ENCODE results near the gene PLEKHG4B. TPM values are rescaled to one million over a fixed set of nuclear protein-coding genes. Genes with fewer than 3 reads are reported as not detected.

The PLEKHG4B gene
- total RNA-seq, 1 experiment from 2014 or later: 1.2 TPM

DNA sequence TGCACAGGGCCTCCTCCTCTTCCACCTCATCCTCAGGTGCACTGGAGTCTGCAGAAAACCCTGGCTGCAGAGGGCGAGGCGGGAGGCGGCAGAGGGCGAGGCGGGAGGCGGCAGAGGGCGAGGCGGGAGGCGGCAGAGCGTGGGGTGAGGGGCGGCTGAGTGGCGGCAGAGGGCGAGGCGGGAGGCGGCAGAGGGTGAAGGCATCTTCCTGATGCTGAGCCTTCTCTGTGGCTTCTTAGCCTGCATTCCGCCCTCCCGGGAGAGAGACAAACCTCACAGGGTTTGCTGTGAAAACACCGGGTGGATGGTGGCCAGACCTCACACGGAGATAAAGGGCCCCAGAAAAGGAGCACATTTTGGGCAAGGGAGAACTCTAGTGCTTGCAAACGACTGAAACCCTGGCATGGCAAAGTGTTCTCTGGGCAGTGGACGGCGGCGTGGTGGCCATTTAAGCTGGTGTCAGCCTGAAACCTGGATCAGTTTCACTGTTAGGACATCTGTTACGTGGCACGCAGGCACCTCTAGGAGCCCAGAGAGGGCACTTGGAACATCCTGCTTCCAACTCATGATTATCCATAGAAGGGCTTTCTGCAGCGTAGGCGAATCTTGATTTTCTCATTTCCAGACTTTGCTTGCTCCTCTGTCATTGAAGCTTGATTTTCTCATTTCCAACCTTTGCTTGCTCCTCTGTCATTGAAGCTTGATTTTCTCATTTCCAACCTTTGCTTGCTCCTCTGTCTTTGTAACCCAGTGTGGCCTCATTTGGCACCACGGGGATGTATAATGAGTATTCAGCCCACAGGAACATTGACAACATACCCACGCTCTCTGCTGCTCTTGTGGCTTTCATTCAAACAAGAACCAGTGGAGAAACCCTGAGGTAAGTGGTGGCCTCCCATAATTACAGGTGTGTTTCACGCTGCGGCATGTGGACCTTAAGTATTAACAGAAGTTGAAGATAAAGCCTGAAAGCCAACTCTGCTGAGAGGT is 16.3 kb upstream of the PLEKHG4B start:
- no TSS peak for BruUV-seq (replicated peaks)
- Histone ChIP-seq H3K36me3 (ENCODE audit: low read depth, low read length) (no peaks in the 10 kb centered on the region), H3K79me2 (ENCODE audit: low read length) (no peaks in the 10 kb centered on the region), H4K20me1 (ENCODE audit: low read length) (no peaks in the 10 kb centered on the region), H3K9ac (ENCODE audit: low read length) (no peak overlapping the region), H3K4me3 (ENCODE audit: low read length) (no peak overlapping the region), H2AFZ (ENCODE audit: low read length) (no peak overlapping the region), H3K9me2 (replicated peaks; ENCODE audit: low read length) (no peaks in the 10 kb centered on the region), H3K9me3 (ENCODE audit: low read length) (no peaks in the 10 kb centered on the region), H3K4me2 (ENCODE audit: low read length) (no peak overlapping the region), H3K27me3 (ENCODE audit: low read length) (no peaks in the 10 kb centered on the region), H3F3A (ENCODE audit: low read length, unreplicated experiment) (no peaks in the 10 kb centered on the region), H3K27ac (ENCODE audit: low read length) (no peak overlapping the region), H3K4me1 (ENCODE audit: insufficient read depth, low read length) (no peaks in the 10 kb centered on the region)
- ChIA-PET CTCF (no interaction called here), POLR2A (ENCODE audit: unreplicated experiment) (no interaction called here)
- ATAC-seq (no peak), DNase-seq (no peak)
- TF ChIP-seq EZH2 (IDR thresholded peaks at IDR 0.05; ENCODE audit: low read length, unreplicated experiment) (no peak), EZH2phosphoT487 (IDR thresholded peaks at IDR 0.05; ENCODE audit: borderline replicate concordance, low read length) (no peak)
- TF ChIP-seq, protein P1, sequence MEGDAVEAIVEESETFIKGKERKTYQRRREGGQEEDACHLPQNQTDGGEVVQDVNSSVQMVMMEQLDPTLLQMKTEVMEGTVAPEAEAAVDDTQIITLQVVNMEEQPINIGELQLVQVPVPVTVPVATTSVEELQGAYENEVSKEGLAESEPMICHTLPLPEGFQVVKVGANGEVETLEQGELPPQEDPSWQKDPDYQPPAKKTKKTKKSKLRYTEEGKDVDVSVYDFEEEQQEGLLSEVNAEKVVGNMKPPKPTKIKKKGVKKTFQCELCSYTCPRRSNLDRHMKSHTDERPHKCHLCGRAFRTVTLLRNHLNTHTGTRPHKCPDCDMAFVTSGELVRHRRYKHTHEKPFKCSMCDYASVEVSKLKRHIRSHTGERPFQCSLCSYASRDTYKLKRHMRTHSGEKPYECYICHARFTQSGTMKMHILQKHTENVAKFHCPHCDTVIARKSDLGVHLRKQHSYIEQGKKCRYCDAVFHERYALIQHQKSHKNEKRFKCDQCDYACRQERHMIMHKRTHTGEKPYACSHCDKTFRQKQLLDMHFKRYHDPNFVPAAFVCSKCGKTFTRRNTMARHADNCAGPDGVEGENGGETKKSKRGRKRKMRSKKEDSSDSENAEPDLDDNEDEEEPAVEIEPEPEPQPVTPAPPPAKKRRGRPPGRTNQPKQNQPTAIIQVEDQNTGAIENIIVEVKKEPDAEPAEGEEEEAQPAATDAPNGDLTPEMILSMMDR (conservative IDR thresholded peaks at IDR 0.05; ENCODE audit: low read depth, low read length): no peak
- intact Hi-C loops (cut with micrococcal nuclease): no loop called here

DNA sequence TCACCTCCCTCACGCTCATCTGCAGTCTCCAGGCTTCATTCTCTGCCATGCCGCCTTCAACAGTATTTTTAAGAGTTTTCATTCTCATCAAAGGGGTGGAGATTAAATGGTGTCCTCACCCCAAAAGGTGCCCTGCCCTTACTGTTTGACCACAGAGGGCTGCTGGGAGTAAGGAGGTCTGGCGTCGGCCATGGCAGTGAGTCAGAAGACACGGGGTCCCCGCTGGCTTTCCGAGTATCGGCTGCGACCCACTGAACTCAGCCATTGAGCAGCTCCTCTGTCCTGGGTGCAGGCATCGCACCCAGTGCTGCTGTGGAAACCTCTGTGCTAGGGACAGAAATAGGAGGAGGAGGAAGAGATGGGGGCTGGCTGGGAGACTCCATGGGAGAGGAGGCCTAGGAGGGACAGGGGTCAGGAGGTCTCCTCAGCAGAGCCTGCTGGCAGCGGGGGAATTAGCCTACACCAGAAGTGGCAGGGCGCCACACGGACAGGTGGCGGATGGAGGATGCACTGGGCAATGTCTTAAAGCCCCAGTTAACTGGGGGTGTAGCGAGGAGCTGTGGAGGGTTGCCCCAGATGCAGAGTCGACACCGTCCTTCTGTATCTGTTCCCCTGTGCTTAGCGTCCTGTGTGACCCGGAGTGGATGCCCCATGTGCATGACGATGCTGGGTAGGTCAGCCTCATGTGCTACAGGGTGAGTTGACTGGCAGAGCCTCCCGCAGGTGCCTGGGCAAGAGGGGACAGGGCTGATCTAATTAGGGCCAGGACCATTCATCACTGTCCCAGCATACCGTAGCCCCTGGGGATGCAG is 15.4 kb upstream of the PLEKHG4B start:
- Histone ChIP-seq H2AFZ (ENCODE audit: low read length) (no peak overlapping the region), H4K20me1 (ENCODE audit: low read length) (no peaks in the 10 kb centered on the region), H3K9ac (ENCODE audit: low read length) (no peak overlapping the region), H3K4me3 (ENCODE audit: low read length) (no peak overlapping the region), H3K79me2 (ENCODE audit: low read length) (no peaks in the 10 kb centered on the region), H3K4me2 (ENCODE audit: low read length) (no peak overlapping the region), H3F3A (ENCODE audit: low read length, unreplicated experiment) (no peaks in the 10 kb centered on the region), H3K9me3 (ENCODE audit: low read length) (no peaks in the 10 kb centered on the region), H3K9me2 (replicated peaks; ENCODE audit: low read length) (no peaks in the 10 kb centered on the region), H3K27me3 (ENCODE audit: low read length) (no peaks in the 10 kb centered on the region), H3K27ac (ENCODE audit: low read length) (no peak overlapping the region), H3K4me1 (ENCODE audit: insufficient read depth, low read length) (no peaks in the 10 kb centered on the region), H3K36me3 (ENCODE audit: low read depth, low read length) (no peaks in the 10 kb centered on the region)
- BruUV-seq (replicated peaks): no TSS peak
- DNase-seq (no peak), ATAC-seq (no peak)
- POLR2A ChIA-PET (ENCODE audit: unreplicated experiment): no interaction called here
- intact Hi-C loops (cut with micrococcal nuclease): no loop called here
- TF ChIP-seq, protein P1 (conservative IDR thresholded peaks at IDR 0.05; ENCODE audit: low read depth, low read length): no peak
- CTCF ChIA-PET: no interaction called here

DNA sequence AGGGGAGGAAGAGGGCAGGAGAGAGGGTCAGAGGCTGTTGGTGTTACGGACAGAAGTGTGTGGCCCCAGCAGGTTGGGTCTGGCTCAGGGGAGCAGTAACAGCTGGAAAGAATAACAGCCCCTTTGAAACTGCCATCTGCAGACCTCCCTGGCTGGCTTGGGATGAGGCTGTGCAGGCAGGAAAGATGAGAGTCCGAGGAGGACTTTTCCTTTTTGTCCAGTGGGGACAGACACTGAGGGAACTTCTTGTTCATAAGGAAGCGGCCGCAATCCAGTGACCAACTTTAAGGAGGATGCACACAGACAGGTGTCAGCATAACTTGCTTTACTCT is 14.8 kb upstream of the PLEKHG4B start:
- no peak overlapping the region for H3K4me3 ChIP-seq (ENCODE audit: low read length)
- H3K9ac ChIP-seq (ENCODE audit: low read length): no peak overlapping the region
- ChIA-PET POLR2A (ENCODE audit: unreplicated experiment) (no interaction called here), CTCF (no interaction called here)
- H3K4me1 ChIP-seq (ENCODE audit: insufficient read depth, low read length): no peaks in the 10 kb centered on the region
- H3K79me2 ChIP-seq (ENCODE audit: low read length): no peaks in the 10 kb centered on the region
- intact Hi-C loops (cut with micrococcal nuclease): no loop called here
- BruUV-seq (replicated peaks): no TSS peak
- TF ChIP-seq, protein P1 (conservative IDR thresholded peaks at IDR 0.05; ENCODE audit: low read depth, low read length): no peak
- TF ChIP-seq EZH2phosphoT487 (IDR thresholded peaks at IDR 0.05; ENCODE audit: borderline replicate concordance, low read length) (no peak), EZH2 (IDR thresholded peaks at IDR 0.05; ENCODE audit: low read length, unreplicated experiment) (no peak)
- no peak for DNase-seq
- no peaks in the 10 kb centered on the region for H3K36me3 ChIP-seq (ENCODE audit: low read depth, low read length)
- no peaks in the 10 kb centered on the region for H3F3A ChIP-seq (ENCODE audit: low read length, unreplicated experiment)
- H2AFZ ChIP-seq (ENCODE audit: low read length): no peak overlapping the region
- no peaks in the 10 kb centered on the region for H3K27me3 ChIP-seq (ENCODE audit: low read length)
- no peaks in the 10 kb centered on the region for H3K9me2 ChIP-seq (replicated peaks; ENCODE audit: low read length)
- no peak overlapping the region for H3K4me2 ChIP-seq (ENCODE audit: low read length)
- ATAC-seq: no peak
- no peak overlapping the region for H3K27ac ChIP-seq (ENCODE audit: low read length)
- no peaks in the 10 kb centered on the region for H4K20me1 ChIP-seq (ENCODE audit: low read length)
- H3K9me3 ChIP-seq (ENCODE audit: low read length): no peaks in the 10 kb centered on the region
